Neuronal stem cell (in vitro differentiated cells): ENCODE data around the gene SPTBN5.

Experiments used
- DNase-seq: peaks from one replicate; pipeline ENCODE4 v3.0.0-alpha.2; 2013; ENCODE audit warnings: low spot score
- H2AFZ ChIP-seq: one replicate; pipeline ENCODE4 v1.6.1; 2013; ENCODE audit warnings: mild to moderate bottlenecking, low read length, inconsistent platforms
- H2AK5ac ChIP-seq: 2 replicates; pipeline ENCODE4 v1.6.1; 2013; ENCODE audit warnings: low read depth, mild to moderate bottlenecking, inconsistent platforms, low read length, moderate library complexity, mixed read lengths
- H2BK120ac ChIP-seq: 2 replicates; pipeline ENCODE4 v1.6.1; 2013; ENCODE audit warnings: low read depth, mild to moderate bottlenecking, inconsistent platforms, low read length, moderate library complexity, mixed read lengths
- H2BK12ac ChIP-seq: one replicate; pipeline ENCODE4 v1.6.1; 2013; ENCODE audit warnings: low read length, inconsistent platforms
- H2BK15ac ChIP-seq: 2 replicates; pipeline ENCODE4 v1.6.1; 2013; ENCODE audit warnings: mild to moderate bottlenecking, low read length, inconsistent platforms, mixed read lengths
- H2BK5ac ChIP-seq: one replicate; pipeline ENCODE4 v1.6.1; 2013; ENCODE audit warnings: inconsistent platforms, mild to moderate bottlenecking, low read length, moderate library complexity
- H3K14ac ChIP-seq: one replicate; pipeline ENCODE4 v1.6.1; 2013; ENCODE audit warnings: low read length, inconsistent platforms
- H3K18ac ChIP-seq: 2 replicates; pipeline ENCODE4 v1.6.1; 2013; ENCODE audit warnings: low read length, inconsistent platforms
- H3K23ac ChIP-seq: 2 replicates; pipeline ENCODE4 v1.6.1; 2013; ENCODE audit warnings: low read depth, mild to moderate bottlenecking, mixed read lengths, low read length, inconsistent platforms; ENCODE audit not compliant: poor library complexity
- H3K27ac ChIP-seq: replicated peaks from 3 replicates; pipeline ENCODE4 v1.5.1; 2013; ENCODE audit warnings: low read length, inconsistent platforms
- H3K27me3 ChIP-seq, 3 experiments: 2 replicates each; pipeline ENCODE4 v1.6.1; 2013; ENCODE audit warnings: low read length in 3 of 3, mild to moderate bottlenecking in 2 of 3, inconsistent platforms in 1 of 3, low read depth in 1 of 3, mixed read lengths in 1 of 3, moderate library complexity in 1 of 3; ENCODE audit not compliant: control insufficient read depth in 3 of 3, insufficient read depth in 3 of 3
- H3K36me3 ChIP-seq, 2 donors: replicated peaks in 1 of 2; 2 replicates each; pipeline ENCODE4 v1.6.1; 2013; ENCODE audit warnings: low read length in 2 of 2; ENCODE audit not compliant: control insufficient read depth in 2 of 2, insufficient read depth in 2 of 2
- H3K4ac ChIP-seq: 2 replicates; pipeline ENCODE4 v1.6.1; 2013; ENCODE audit warnings: inconsistent platforms, mild to moderate bottlenecking, low read length, moderate library complexity
- H3K4me1 ChIP-seq, 2 donors: 1 replicate in 1 of 2; 2 replicates in 1 of 2; pipeline ENCODE4 v1.6.1; 2013; ENCODE audit warnings: low read length in 2 of 2, low read depth in 1 of 2; ENCODE audit not compliant: control insufficient read depth in 2 of 2, insufficient read depth in 1 of 2
- H3K4me2 ChIP-seq: one replicate; pipeline ENCODE4 v1.6.1; 2013; ENCODE audit warnings: mild to moderate bottlenecking, low read length, inconsistent platforms; ENCODE audit not compliant: insufficient read depth, poor library complexity, severe bottlenecking
- H3K4me3 ChIP-seq, 2 donors: 2 replicates each; pipeline ENCODE4 v1.5.1; 2013; ENCODE audit warnings: low read length in 2 of 2, mild to moderate bottlenecking in 2 of 2, inconsistent platforms in 1 of 2, moderate library complexity in 1 of 2
- H3K79me1 ChIP-seq: one replicate; pipeline ENCODE4 v1.6.1; 2013; ENCODE audit warnings: low read depth, mild to moderate bottlenecking, inconsistent platforms, low read length, moderate library complexity
- H3K9ac ChIP-seq: one replicate; pipeline ENCODE4 v1.6.1; 2013; ENCODE audit warnings: mild to moderate bottlenecking, low read depth, low read length, inconsistent platforms; ENCODE audit not compliant: poor library complexity
- H3K9me3 ChIP-seq, 2 donors: replicated peaks in 1 of 2; 2 replicates each; pipeline versions ENCODE3 to v1.6.1; 2013; ENCODE audit warnings: low read length in 2 of 2, mild to moderate bottlenecking in 2 of 2, inconsistent platforms in 1 of 2, low read depth in 1 of 2, mixed read lengths in 1 of 2, moderate library complexity in 1 of 2; ENCODE audit not compliant: control insufficient read depth in 2 of 2, insufficient read depth in 1 of 2
- H4K8ac ChIP-seq: one replicate; pipeline ENCODE4 v1.6.1; 2013; ENCODE audit warnings: low read depth, mild to moderate bottlenecking, inconsistent platforms, low read length, moderate library complexity
- H4K91ac ChIP-seq: one replicate; pipeline ENCODE4 v1.6.1; 2013; ENCODE audit warnings: low read length, low read depth, mild to moderate bottlenecking, inconsistent platforms; ENCODE audit not compliant: poor library complexity
- WGBS, 2 donors: extraction: QIAGEN DNeasy Blood & Tissue Kit; methylation state at CpG; one replicate each; pipeline ENCODE4 v1.1.7; 2013; ENCODE audit warnings: missing lambda C conversion rate in 2 of 2, mixed read lengths in 1 of 2; ENCODE audit not compliant: insufficient read length in 2 of 2, insufficient replicate concordance in 1 of 2; ENCODE audit errors: extremely low coverage in 2 of 2; 5-methylcytosine and 5-hydroxymethylcytosine counted together

SPTBN5 gene

GRCh38 chr15:41896566-41896965, 2.7 kb upstream of the SPTBN5 start:
- Histone ChIP-seq H3K4me2 (no peak overlapping the region), H2BK5ac (no peak overlapping the region), H3K4me1 (peaks cover 0 to 3% of the 10 kb centered on the region in 2 donors), H3K23ac (no peak overlapping the region), H3K4ac (no peak overlapping the region), H2BK15ac (no peak overlapping the region), H3K4me3 (no peak overlapping the region), H3K18ac (peak overlapping the region; percentile 7), H2BK120ac (no peak overlapping the region), H3K36me3 (peaks cover 0 to 5% of the 10 kb centered on the region in 2 donors), H2AFZ (no peak overlapping the region), H3K9me3 (no peaks in the 10 kb centered on the region), H2AK5ac (no peak overlapping the region), H4K91ac (no peak overlapping the region), H3K27ac (no peak overlapping the region), H3K27me3 (no peaks in the 10 kb centered on the region), H3K14ac (no peak overlapping the region), H3K79me1 (no peaks in the 10 kb centered on the region), H2BK12ac (no peak overlapping the region), H4K8ac (no peak overlapping the region), H3K9ac (no peak overlapping the region)
- DNase-seq = no peak
- WGBS, 2 donors = no CpG with 5 or more reads among the region's 6 CpGs

DNA sequence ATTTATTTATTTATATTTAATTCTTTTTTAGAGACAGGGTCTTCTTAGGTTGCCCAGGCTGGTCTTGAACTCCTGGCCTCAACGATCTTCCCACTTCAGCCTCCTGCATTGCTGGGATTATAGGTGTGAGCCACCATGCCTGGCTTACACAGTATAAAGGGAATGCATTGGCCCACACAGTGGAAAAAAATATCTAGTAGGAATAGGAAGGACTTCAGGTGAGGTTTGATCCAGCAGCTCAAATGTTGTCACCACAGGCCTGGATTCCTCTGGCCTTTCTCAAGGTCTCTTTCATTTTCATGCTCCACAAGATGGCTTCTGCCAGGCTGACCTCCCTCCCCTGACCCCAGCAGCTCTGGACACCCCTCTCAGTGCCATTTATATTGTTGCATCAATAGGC, 2.1 kb upstream of the SPTBN5 start:
- Histone ChIP-seq H2AFZ (no peak overlapping the region), H3K4ac (no peak overlapping the region), H3K36me3 (peaks cover 0 to 5% of the 10 kb centered on the region in 2 donors), H3K4me2 (no peak overlapping the region), H3K27me3 (no peaks in the 10 kb centered on the region), H3K79me1 (no peaks in the 10 kb centered on the region), H3K9ac (no peak overlapping the region), H2BK120ac (no peak overlapping the region), H3K27ac (no peak overlapping the region), H3K4me3 (no peak overlapping the region), H3K9me3 (no peaks in the 10 kb centered on the region), H3K14ac (no peak overlapping the region), H4K8ac (no peak overlapping the region), H2BK15ac (no peak overlapping the region), H3K4me1 (peaks cover 0 to 8% of the 10 kb centered on the region in 2 donors), H2AK5ac (no peak overlapping the region), H2BK5ac (no peak overlapping the region), H3K18ac (no peak overlapping the region), H4K91ac (no peak overlapping the region), H2BK12ac (no peak overlapping the region), H3K23ac (no peak overlapping the region)
- no peak for DNase-seq
- WGBS, 2 donors = no CpG with 5 or more reads among the region's 1 CpG

- Histone ChIP-seq H3K23ac (no peak overlapping the region), H3K4me2 (no peak overlapping the region), H3K9me3 (no peaks in the 10 kb centered on the region), H3K27ac (no peak overlapping the region), H2BK12ac (no peak overlapping the region), H3K79me1 (no peaks in the 10 kb centered on the region), H3K36me3 (peaks cover 0 to 3% of the 10 kb centered on the region in 2 donors), H3K14ac (no peak overlapping the region), H2BK5ac (no peak overlapping the region), H3K4me3 (no peak overlapping the region), H2BK120ac (no peak overlapping the region), H3K4ac (no peak overlapping the region), H2BK15ac (no peak overlapping the region), H2AFZ (no peak overlapping the region), H3K4me1 (peaks cover 0 to 9% of the 10 kb centered on the region in 2 donors), H4K8ac (no peak overlapping the region), H2AK5ac (peak overlapping the region; percentile 40), H4K91ac (no peak overlapping the region), H3K9ac (no peak overlapping the region), H3K27me3 (no peaks in the 10 kb centered on the region), H3K18ac (no peak overlapping the region)
- DNase-seq = no peak
- no CpG with 5 or more reads among the region's 11 CpGs for WGBS, 2 donors
These were observed 1.6 kb upstream of the SPTBN5 start for GRCh38 chr15:41895491-41895890.

DNA sequence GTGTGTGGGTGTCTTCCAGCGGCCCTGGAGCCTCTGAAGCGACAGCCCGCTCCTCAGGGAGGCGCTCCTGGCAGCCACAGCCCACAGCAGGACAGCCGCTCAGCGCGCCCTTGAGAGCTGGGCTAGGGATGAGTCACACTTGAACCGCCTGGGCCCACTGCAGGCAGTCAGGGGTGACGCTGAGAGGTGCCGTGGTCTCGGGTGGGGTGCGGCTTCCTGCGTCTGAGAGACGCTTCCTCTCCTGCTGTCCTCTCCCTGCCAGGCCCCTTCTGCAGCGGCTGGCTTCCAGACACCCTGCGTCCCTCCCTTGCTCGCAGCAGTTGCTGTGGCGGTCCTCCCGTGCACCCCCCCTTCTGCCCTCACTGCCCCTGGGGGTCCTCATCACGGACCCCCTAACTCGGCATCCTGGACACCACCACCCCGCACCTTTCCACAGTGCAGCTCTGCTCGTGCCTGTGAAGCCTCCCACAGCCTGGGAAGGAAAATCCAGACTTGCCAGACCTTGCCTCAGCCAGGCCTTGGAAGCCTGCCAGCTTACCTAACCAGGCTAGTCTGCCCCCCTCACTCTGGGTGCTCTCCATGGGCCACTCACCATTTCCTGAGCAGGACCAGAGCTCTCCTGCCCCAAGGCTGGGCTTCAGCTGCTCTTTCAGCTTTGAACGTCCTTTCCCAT, 1.1 kb upstream of the SPTBN5 start:
- no peaks in the 10 kb centered on the region for H3K27me3 ChIP-seq
- no peak overlapping the region for H2AFZ ChIP-seq
- peak overlapping the region; percentile 44 for H2BK12ac ChIP-seq
- H3K79me1 ChIP-seq = no peaks in the 10 kb centered on the region
- H2BK120ac ChIP-seq = no peak overlapping the region
- H4K8ac ChIP-seq = no peak overlapping the region
- no peak overlapping the region for H3K14ac ChIP-seq
- H3K9me3 ChIP-seq = no peaks in the 10 kb centered on the region
- no peak overlapping the region for H4K91ac ChIP-seq
- no peak overlapping the region for H3K4me2 ChIP-seq
- peak overlapping the region; percentile 43 for H2BK5ac ChIP-seq
- no peak overlapping the region for H3K4me3 ChIP-seq
- peaks cover 0 to 3% of the 10 kb centered on the region in 2 donors for H3K36me3 ChIP-seq
- no peak overlapping the region for H3K27ac ChIP-seq
- H2BK15ac ChIP-seq = no peak overlapping the region
- peak overlapping the region; percentile 8 for H3K23ac ChIP-seq
- H3K9ac ChIP-seq = peak overlapping the region; percentile 47
- H3K4ac ChIP-seq = no peak overlapping the region
- no peak for DNase-seq
- peak overlapping the region; percentile 40 for H2AK5ac ChIP-seq
- H3K18ac ChIP-seq = peak overlapping the region; percentile 76
- peaks cover 0 to 9% of the 10 kb centered on the region in 2 donors for H3K4me1 ChIP-seq
- WGBS, 2 donors = no CpG with 5 or more reads among the region's 24 CpGs
